GM23248 (cell line): ENCODE measurements around the gene OR10A5. TPM values are rescaled to one million over a fixed set of nuclear protein-coding genes. Genes with fewer than 3 reads are reported as not detected.

Experiments
- DNase-seq: peaks from one replicate; pipeline ENCODE4 v3.0.0-alpha.2; 2015
- H2AFZ ChIP-seq: fragments of 200-600 bp; sonication (generic); 2 replicates; pipeline ENCODE4 v1.6.1; 2016; ENCODE audit warnings: antibody characterized with exemption
- H3F3A ChIP-seq: fragments of 200-600 bp; sonication (generic); 2 replicates; pipeline ENCODE4 v1.6.1; 2016; ENCODE audit warnings: mild to moderate bottlenecking, antibody characterized with exemption, mixed run types; ENCODE audit not compliant: insufficient read depth
- H3K27ac ChIP-seq: fragments of 200-600 bp; sonication (generic); 2 replicates; pipeline ENCODE4 v1.5.1; 2016; ENCODE audit warnings: mild to moderate bottlenecking
- H3K27me3 ChIP-seq: fragments of 200-600 bp; sonication (generic); replicated peaks from 2 replicates; pipeline ENCODE4 v1.6.1; 2016; ENCODE audit warnings: mild to moderate bottlenecking; ENCODE audit not compliant: insufficient read depth
- H3K36me3 ChIP-seq: fragments of 200-600 bp; sonication (generic); 2 replicates; pipeline ENCODE4 v1.6.1; 2016; ENCODE audit warnings: low read depth, mild to moderate bottlenecking
- H3K4me1 ChIP-seq: fragments of 200-600 bp; sonication (generic); 2 replicates; pipeline ENCODE4 v1.6.1; 2016; ENCODE audit warnings: mild to moderate bottlenecking; ENCODE audit not compliant: insufficient read depth
- H3K4me2 ChIP-seq: fragments of 200-600 bp; sonication (generic); one replicate; pipeline ENCODE4 v1.6.1; 2016; ENCODE audit warnings: mild to moderate bottlenecking; ENCODE audit not compliant: unreplicated experiment
- H3K4me3 ChIP-seq: fragments of 200-600 bp; sonication (generic); 2 replicates; pipeline ENCODE4 v1.5.1; 2016; ENCODE audit warnings: mild to moderate bottlenecking
- H3K79me2 ChIP-seq: fragments of 200-600 bp; sonication (generic); 2 replicates; pipeline ENCODE4 v1.6.1; 2016; ENCODE audit warnings: mild to moderate bottlenecking; ENCODE audit not compliant: insufficient read depth
- H3K9ac ChIP-seq: fragments of 200-600 bp; sonication (generic); 2 replicates; pipeline ENCODE4 v1.6.1; 2016; ENCODE audit warnings: mild to moderate bottlenecking
- H3K9me2 ChIP-seq: fragments of 200-600 bp; sonication (generic); 2 replicates; pipeline ENCODE4 v1.6.1; 2016; ENCODE audit warnings: mixed run types, mild to moderate bottlenecking, moderate library complexity; ENCODE audit not compliant: insufficient read depth
- H3K9me3 ChIP-seq: fragments of 200-600 bp; sonication (generic); one replicate; pipeline ENCODE4 v1.6.1; 2017; ENCODE audit warnings: low read depth
- H4K20me1 ChIP-seq: fragments of 200-600 bp; sonication (generic); 2 replicates; pipeline ENCODE4 v1.6.0; 2016; ENCODE audit not compliant: insufficient read depth
- EZH2 ChIP-seq: fragments of 200-600 bp; sonication (generic); IDR thresholded peaks from 2 replicates; pipeline ENCODE4 v1.6.1; 2018; ENCODE audit warnings: antibody characterized with exemption, mild to moderate bottlenecking; ENCODE audit not compliant: insufficient read depth, poor library complexity, severe bottlenecking
- EZH2phosphoT487 ChIP-seq: fragments of 200-600 bp; sonication (generic); IDR thresholded peaks from 2 replicates; pipeline ENCODE4 v1.6.1; 2018; ENCODE audit warnings: antibody characterized with exemption, moderate library complexity, mild to moderate bottlenecking, low read depth; ENCODE audit not compliant: insufficient read depth
- WGBS, 2 experiments: methylation state at CpG; one replicate each; pipeline ENCODE4 v1.1.6; 2015 to 2017; ENCODE audit warnings: low lambda C conversion rate in 2 of 2, low coverage in 1 of 2; ENCODE audit errors: missing lambda C conversion rate in 2 of 2; 5-methylcytosine and 5-hydroxymethylcytosine counted together
- in situ Hi-C: fragments of 300-500 bp; cut with MboI; formaldehyde crosslinking; loops from 2 replicates; pipeline ENCODE4 v1.15.0; 2020
- polyA plus RNA-seq: library from polyadenylated mRNA; unstranded; fragments of >200 nt; fragmentation: Nextera tagmentation; extraction: Ambion mirVana; gene quantifications from 2 replicates; pipeline ENCODE4 v1.2.1, GENCODE V29; 2016
- total RNA-seq: library from RNA; depleted of rRNA; stranded (reverse); fragments of >200 nt; shearing (Covaris generic); gene quantifications from 2 replicates; pipeline ENCODE4 v1.2.3, GENCODE V29; 2014

Gene OR10A5
- total and polyA plus RNA-seq, 2 experiments from 2014 or later: not detected

GRCh38 chr11:6833356-6833755 lies 12.1 kb upstream of the OR10A5 start:
- Histone ChIP-seq H3K9me2 (no peaks in the 10 kb centered on the region), H3K27me3 (no peaks in the 10 kb centered on the region), H4K20me1 (no peaks in the 10 kb centered on the region), H3K4me2 (no peak overlapping the region), H3K9me3 (no peaks in the 10 kb centered on the region), H2AFZ (no peak overlapping the region), H3K36me3 (no peaks in the 10 kb centered on the region), H3K9ac (no peak overlapping the region), H3F3A (no peaks in the 10 kb centered on the region), H3K27ac (no peak overlapping the region), H3K4me3 (no peak overlapping the region), H3K4me1 (no peaks in the 10 kb centered on the region), H3K79me2 (no peaks in the 10 kb centered on the region)
- WGBS, 2 experiments: 60 to 61% methylated on average over 6 of the region's 6 CpGs
- DNase-seq: no peak
- TF ChIP-seq EZH2phosphoT487 (no peak), EZH2 (no peak)
- in situ Hi-C loops: no loop called here

- Histone ChIP-seq H3K9me2 (no peaks in the 10 kb centered on the region), H3K4me2 (no peak overlapping the region), H3K9ac (no peak overlapping the region), H3K27ac (no peak overlapping the region), H3K9me3 (no peaks in the 10 kb centered on the region), H3K27me3 (no peaks in the 10 kb centered on the region), H3K79me2 (no peaks in the 10 kb centered on the region), H2AFZ (no peak overlapping the region), H3K36me3 (no peaks in the 10 kb centered on the region), H3F3A (no peaks in the 10 kb centered on the region), H3K4me1 (no peaks in the 10 kb centered on the region), H4K20me1 (no peaks in the 10 kb centered on the region), H3K4me3 (no peak overlapping the region)
- TF ChIP-seq EZH2 (no peak), EZH2phosphoT487 (no peak)
- 24 to 38% methylated on average over 1 of the region's 1 CpG for WGBS, 2 experiments
- no peak for DNase-seq
- in situ Hi-C loops: no loop called here
These were observed 11.5 kb upstream of the OR10A5 start for GRCh38 chr11:6834021-6834420.

DNA sequence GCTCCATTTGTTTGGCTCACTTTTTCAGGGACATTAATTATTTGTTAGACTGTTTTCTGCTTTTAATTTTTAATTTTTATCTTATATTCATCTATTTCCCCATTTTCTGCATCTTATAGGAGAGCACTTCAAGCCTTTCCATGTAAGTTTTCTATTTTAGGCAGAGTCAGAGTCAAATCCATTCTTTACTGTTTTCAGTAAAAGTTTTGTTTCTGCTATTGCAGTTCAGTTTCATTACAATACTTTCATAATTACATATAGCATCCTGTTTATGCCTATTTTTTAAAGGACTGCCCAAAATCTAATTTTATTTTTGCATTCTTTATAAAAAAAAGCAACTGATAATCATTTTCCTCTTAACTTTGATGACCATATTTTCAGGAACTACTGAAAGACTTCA lies 3.8 kb upstream of the OR10A5 start:
- no peak for DNase-seq
- Histone ChIP-seq H3K9ac (no peak overlapping the region), H3K4me1 (no peaks in the 10 kb centered on the region), H3K36me3 (no peaks in the 10 kb centered on the region), H3K9me2 (no peaks in the 10 kb centered on the region), H3K79me2 (no peaks in the 10 kb centered on the region), H3K27ac (no peak overlapping the region), H3K4me2 (no peak overlapping the region), H2AFZ (no peak overlapping the region), H4K20me1 (no peaks in the 10 kb centered on the region), H3K9me3 (no peaks in the 10 kb centered on the region), H3F3A (no peaks in the 10 kb centered on the region), H3K27me3 (no peaks in the 10 kb centered on the region), H3K4me3 (no peak overlapping the region)
- TF ChIP-seq EZH2phosphoT487 (no peak), EZH2 (no peak)
- in situ Hi-C loops: no loop called here

DNA sequence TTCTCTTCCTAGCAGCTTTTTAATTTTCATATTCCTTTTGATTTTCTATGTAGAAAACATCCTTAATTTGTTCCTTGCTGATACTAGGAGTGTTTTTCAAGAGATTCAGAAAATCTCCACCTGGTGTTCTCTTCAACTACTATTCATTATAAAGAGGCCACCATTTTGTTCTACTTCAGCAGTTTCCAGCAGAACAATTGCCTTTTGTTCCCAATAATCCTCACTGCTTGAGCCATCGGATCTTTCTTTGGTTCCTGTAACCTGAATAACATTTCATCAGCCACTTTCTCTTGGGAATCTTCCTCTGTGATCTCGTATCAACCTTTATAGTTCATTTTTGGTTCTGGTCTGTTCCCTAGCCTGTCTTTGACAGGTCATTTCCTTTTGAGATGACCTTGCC lies 1.8 kb upstream of the OR10A5 start:
- H3K9me3 ChIP-seq: no peaks in the 10 kb centered on the region
- TF ChIP-seq EZH2phosphoT487 (no peak), EZH2 (no peak)
- no peaks in the 10 kb centered on the region for H3K27me3 ChIP-seq
- no peak overlapping the region for H3K9ac ChIP-seq
- no peaks in the 10 kb centered on the region for H3F3A ChIP-seq
- no peak for DNase-seq
- no peak overlapping the region for H3K4me3 ChIP-seq
- H3K27ac ChIP-seq: no peak overlapping the region
- no peaks in the 10 kb centered on the region for H3K36me3 ChIP-seq
- no peaks in the 10 kb centered on the region for H4K20me1 ChIP-seq
- 58% methylated on average over 2 of the region's 2 CpGs for WGBS, 2 experiments
- H3K79me2 ChIP-seq: no peaks in the 10 kb centered on the region
- no peaks in the 10 kb centered on the region for H3K9me2 ChIP-seq
- no peak overlapping the region for H3K4me2 ChIP-seq
- in situ Hi-C loops: no loop called here
- no peaks in the 10 kb centered on the region for H3K4me1 ChIP-seq
- no peak overlapping the region for H2AFZ ChIP-seq

GRCh38 chr11:6844356-6844755 lies 1.1 kb upstream of the OR10A5 start:
- Histone ChIP-seq H3K9me3 (no peaks in the 10 kb centered on the region), H3K4me3 (no peak overlapping the region), H3K79me2 (no peaks in the 10 kb centered on the region), H3K27ac (no peak overlapping the region), H3F3A (no peaks in the 10 kb centered on the region), H3K4me1 (no peaks in the 10 kb centered on the region), H4K20me1 (no peaks in the 10 kb centered on the region), H3K36me3 (no peaks in the 10 kb centered on the region), H3K4me2 (no peak overlapping the region), H3K9ac (no peak overlapping the region), H2AFZ (no peak overlapping the region), H3K9me2 (no peaks in the 10 kb centered on the region), H3K27me3 (no peaks in the 10 kb centered on the region)
- DNase-seq: no peak
- in situ Hi-C loops: no loop called here
- TF ChIP-seq EZH2phosphoT487: no peak
- no peak for TF ChIP-seq EZH2
- WGBS, 2 experiments: 55 to 65% methylated on average over 5 of the region's 5 CpGs
